Mammary epithelial cell (primary cell): Measurements from ENCODE around the gene C18orf54.

ENCODE experiments used
- CTCF ChIP-seq, 2 donors: IDR thresholded peaks in 1 of 2; conservative IDR thresholded peaks in 1 of 2; 2 replicates each; pipeline ENCODE4 v1.5.1; 2011 to 2012; ENCODE audit warnings: inconsistent platforms in 2 of 2, low read length in 2 of 2, mild to moderate bottlenecking in 2 of 2, control low read depth in 1 of 2, low read depth in 1 of 2; ENCODE audit not compliant: insufficient read depth in 1 of 2; ENCODE audit errors: extremely low read depth in 1 of 2
- EZH2 ChIP-seq: IDR thresholded peaks from 2 replicates; pipeline ENCODE4 v1.6.1; 2012; ENCODE audit warnings: low read length, inconsistent platforms, borderline replicate concordance

GRCh38 chr18:54388203-54389142 lies 30.8 kb downstream of the C18orf54 start:
- TF ChIP-seq CTCF (conservative IDR thresholded peaks at IDR 0.05 in 1 of 2, IDR thresholded peaks at IDR 0.05 in 1 of 2; ENCODE audit: extremely low read depth in 1 of 2, insufficient read depth in 1 of 2, low read depth in 1 of 2, low read length in 2 of 2), result no peak
- no peak for TF ChIP-seq EZH2
